NCI-H2107 treated with DMSO at 0.1 percent for 48 hours (cell line): ENCODE data around the gene CBX4.
A peak's percentile ranks its signal among the peaks of the same experiment; 100 is the strongest.

Experiments used
- DNase-seq: peaks from one replicate; lab custom pipeline; 2025; ENCODE audit not compliant: unreplicated experiment; lab: John Stamatoyannopoulos, UW

CBX4 gene

GRCh38 chr17:79842656-79843473 lies 3.6 kb upstream of the CBX4 start:
- DNase-seq, result no peak

GRCh38 chr17:79842136-79842655 lies 3.0 kb upstream of the CBX4 start:
- DNase-seq, result no peak

GRCh38 chr17:79841369-79842135 lies 2.3 kb upstream of the CBX4 start:
- DNase-seq, result no peak

- DNase-seq, result no peak
These were observed 1.7 kb upstream of the CBX4 start for GRCh38 chr17:79840989-79841286.

- DNase-seq, result no peak
These were observed 1.2 kb upstream of the CBX4 start for GRCh38 chr17:79840269-79840988.

GRCh38 chr17:79838522-79839274 lies 542 bp downstream of the CBX4 start:
- DNase-seq, result no peak

GRCh38 chr17:79837888-79838521 lies 1.2 kb downstream of the CBX4 start:
- DNase-seq, result no peak

GRCh38 chr17:79836972-79837887 lies 2.0 kb downstream of the CBX4 start:
- DNase-seq, result peak; percentile 38

GRCh38 chr17:79836510-79836971 lies 2.7 kb downstream of the CBX4 start:
- DNase-seq, result no peak

- no peak for DNase-seq
These were observed 3.2 kb downstream of the CBX4 start for GRCh38 chr17:79835953-79836509.

GRCh38 chr17:79835470-79835899 lies 3.8 kb downstream of the CBX4 start:
- DNase-seq, result no peak

- no peak for DNase-seq
These were observed 4.4 kb downstream of the CBX4 start for GRCh38 chr17:79834565-79835469.

- no peak for DNase-seq
These were observed 5.3 kb downstream of the CBX4 start for GRCh38 chr17:79833744-79834564.

- DNase-seq, result no peak
These were observed 6.2 kb downstream of the CBX4 start for GRCh38 chr17:79833110-79833450.

GRCh38 chr17:79832218-79833109 lies 6.8 kb downstream of the CBX4 start:
- DNase-seq, result no peak
